GM19463 (cell line): ENCODE measurements around the gene MRPL20.
"Not testable (repeated sequence)": the region's sequence is repeated elsewhere in the genome, so short reads cannot be mapped to it uniquely, and the experiment has no call there.

Source experiments
- ATAC-seq: cut with Tn5 transposase; IDR thresholded peaks from one replicate; pipeline ENCODE4 v1.9.1; 2021; ENCODE audit warnings: mild to moderate bottlenecking, moderate library complexity; ENCODE audit not compliant: unreplicated experiment

The MRPL20 gene

GRCh38 chr1:1390675-1391074 lies 16.4 kb downstream of the MRPL20 start:
- no peak for ATAC-seq

DNA sequence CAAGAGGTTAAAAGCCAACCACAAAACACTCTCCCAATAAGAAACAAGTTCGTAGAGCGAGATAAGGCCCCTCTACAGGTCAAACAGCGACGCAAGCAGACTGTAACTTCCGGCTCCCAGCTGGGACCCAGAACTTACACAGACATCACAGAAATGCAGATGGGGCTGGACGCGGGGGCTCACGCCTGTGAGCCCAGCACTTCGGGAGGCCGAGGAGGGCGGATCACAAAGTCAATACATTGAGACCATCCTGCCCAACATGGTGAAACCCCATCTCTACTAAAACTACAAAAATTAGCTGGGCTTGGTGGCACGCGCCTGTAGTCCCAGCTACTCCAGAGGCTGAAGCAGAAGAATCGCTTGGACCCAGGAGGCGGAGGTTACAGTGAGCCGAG lies 19.0 kb downstream of the MRPL20 start:
- no peak for ATAC-seq

DNA sequence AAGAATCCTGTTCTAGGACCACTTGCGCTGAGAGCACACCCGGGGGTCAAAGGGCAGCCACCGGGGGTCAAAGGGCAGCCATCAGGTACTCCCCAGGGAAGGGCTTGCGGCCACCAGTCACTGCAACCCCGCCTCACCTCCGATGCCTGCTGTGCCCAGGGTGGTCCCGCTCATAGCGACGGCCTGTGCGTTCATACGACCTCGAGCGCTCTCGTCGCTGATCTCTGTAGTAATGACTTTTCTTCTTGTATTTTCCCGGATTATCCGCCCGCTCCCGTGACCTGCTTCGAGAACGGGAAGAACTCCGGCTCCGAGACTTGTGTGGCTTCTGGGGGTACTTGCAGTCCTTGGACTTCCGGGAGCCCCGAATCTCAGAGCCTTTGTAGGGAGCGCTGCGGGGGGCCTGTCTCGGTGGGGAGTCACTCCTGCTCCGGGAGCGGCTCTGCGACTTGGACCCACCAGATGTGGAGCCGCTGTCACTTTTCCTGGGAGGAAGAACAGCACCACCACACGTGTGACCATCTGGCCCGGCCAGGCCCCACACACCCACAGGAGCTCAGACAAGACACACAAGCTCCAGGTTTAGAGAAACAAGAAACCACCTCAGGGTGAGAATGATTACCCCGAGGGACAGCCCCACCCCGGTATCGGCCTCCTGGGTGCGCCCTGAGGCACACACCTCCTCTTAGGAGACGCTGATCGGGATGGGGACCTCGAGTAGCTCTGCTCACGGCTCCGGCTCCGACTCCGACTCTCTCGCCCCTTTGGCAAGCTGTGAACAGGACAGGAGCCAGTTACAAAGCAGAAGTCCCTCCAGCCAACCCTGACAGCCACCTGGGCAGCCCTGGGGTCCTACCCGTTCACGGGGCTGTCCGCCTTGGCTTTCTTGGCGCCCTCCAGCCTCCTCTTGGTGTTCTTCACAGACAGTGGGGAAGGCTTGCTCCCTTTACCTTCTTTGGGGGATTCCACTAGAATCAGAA lies 19.7 kb downstream of the MRPL20 start:
- ATAC-seq = no peak

- no peak for ATAC-seq
Measured at GRCh38 chr1:1385931-1386330, 21.2 kb downstream of the MRPL20 start.

- ATAC-seq = not testable (repeated sequence)
Measured at GRCh38 chr1:1385339-1385738, 21.8 kb downstream of the MRPL20 start.

DNA sequence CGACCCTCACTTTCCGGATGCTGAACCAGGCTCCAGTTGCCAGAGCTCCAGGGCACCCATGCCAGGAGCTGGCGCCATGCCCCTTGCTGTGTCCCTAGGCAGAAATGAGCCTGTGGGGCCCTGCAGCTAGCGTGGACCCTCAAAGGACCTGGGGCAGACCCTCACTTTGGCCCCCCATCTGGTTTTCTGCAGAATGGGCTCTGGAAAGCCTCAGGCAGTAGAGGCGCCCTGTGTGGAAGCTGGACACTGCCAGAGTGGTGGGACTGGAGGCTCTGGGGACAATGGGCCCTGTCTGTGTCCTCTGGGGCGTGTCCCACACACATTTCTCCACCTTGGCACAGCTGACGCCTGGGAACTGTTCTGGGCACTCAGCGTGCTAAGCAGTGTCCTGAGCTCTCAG lies 25.8 kb downstream of the MRPL20 start:
- ATAC-seq = no peak

DNA sequence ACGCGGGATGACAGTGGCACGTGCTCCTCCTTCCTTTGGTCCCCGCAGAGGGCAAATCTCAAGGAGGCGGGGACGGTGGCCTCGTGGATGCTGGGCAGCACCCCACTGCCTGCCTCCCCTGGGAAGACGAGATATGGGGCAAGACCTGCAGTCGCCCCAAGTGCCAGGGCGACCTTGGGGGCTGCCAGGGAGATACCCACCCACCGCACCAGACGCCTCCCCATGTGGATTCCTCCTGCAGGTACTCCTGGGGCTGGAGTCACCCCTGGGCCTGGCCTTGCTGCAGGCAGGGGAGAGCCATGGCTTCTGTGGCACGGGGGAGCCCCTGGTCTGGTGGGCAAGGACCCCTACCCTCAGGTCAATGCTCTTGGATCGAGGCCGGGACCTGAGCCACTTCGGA lies 26.2 kb downstream of the MRPL20 start:
- no peak for ATAC-seq

DNA sequence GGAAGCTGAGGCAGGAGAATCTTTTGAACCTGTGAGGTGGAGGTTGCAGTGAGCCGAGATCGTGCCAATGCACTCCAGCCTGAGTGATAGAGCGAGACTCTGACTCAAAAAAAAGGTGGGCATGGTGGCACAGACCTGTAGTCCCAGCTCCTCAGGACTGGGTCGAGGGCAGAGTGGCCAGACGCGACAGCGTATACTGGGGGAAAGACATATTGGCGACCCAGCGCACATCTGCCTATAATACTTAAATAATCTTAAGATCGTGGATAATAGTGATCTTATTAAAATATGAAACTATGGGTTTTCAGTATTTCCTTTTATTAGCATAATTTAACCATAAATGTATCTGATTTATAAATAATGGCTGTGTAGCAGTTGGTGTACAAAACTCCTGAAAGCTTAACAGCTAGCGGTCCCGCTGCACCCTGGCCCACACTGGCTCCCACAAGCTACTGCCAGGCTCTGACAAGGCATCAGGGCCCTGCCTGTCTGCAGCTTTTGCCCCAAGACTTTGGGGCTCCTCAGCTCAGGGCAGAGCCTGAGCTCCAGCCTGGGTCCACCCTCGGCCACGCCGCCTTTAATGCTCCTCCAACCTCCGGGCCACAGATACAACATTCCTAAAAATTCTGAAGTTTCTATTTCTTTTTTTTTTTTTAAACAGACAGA lies 29.4 kb downstream of the MRPL20 start:
- ATAC-seq = no peak

DNA sequence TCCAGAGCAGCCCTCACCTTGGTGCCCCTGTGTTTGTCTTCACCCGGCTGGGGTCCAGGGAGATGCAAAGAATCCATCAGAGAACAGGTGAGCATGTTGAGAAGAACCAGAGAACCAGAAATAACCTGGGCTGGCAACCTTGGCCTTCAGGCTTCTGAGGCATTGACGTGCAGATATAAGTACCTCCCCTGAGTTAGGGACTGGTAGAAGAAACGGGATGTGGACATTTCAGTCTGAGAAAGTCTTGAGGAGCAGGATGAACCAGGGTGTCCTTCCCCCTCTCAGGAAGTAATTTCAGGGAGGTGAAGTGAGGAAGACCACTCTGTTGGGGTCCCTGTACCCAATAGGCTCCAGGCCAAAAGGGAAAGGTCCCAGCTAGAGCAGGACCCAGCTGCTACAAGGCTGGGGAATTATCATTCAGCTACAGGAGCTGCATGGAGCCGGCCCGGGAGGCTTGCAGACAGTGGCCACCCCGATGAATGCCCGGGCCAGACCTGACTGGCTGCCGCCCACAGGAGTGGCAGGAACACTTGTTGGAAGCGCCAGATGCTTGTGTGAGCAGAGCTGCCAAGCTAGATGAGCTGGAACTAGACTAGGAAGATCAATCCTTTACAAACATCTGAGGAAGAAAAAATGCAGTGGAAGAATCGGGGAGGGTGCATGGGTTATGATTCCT lies 30.4 kb downstream of the MRPL20 start:
- no peak for ATAC-seq

GRCh38 chr1:1374929-1375662 lies 32.0 kb downstream of the MRPL20 start, which contains the start of gene AURKAIP1:
TSS of gene AURKAIP1 (minus strand) at chr1:1375207. CDS start at chr1:1374756, 451 bp downstream.
- peak; percentile 88 for ATAC-seq

GRCh38 chr1:1374589-1374928 lies 32.5 kb downstream of the MRPL20 start:
- no peak for ATAC-seq

- no peak for ATAC-seq
Measured at GRCh38 chr1:1373815-1374588, 33.1 kb downstream of the MRPL20 start.

DNA sequence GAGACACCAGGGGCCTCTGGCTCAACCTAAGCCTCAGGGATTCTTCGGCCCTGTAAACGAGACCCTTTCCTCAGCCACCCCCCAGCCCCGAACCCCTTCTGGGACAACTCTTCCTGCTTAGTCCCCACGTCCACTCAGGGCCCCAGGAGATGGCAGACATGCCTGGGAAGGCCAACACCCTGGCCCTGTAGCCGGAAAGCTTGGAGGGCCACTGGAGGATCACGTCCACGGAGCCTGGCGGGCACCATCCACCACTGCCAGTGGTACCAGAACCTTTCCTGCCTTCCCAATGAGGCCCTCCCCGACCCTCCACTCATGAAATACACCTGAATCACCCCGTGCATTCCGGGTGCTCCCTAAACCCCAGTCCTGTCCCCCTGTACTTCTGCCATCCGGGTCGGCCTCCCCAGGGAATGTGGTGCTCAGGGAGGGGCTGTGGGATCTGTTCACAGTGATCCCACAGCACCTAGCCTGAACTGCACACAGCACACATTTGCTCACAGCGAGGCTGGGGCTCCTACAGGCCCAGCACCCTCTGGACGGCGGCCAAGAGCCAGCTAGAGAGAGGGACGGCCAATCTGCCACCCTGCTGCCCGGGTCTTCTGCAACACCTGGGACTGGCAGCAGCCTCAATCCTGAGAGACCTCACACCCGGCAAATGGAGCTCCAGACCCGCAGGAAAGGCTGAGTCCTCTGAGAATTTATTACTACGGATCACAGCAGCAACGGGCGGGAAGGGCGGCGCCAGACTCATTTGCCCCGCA lies 33.9 kb downstream of the MRPL20 start:
- no peak for ATAC-seq

DNA sequence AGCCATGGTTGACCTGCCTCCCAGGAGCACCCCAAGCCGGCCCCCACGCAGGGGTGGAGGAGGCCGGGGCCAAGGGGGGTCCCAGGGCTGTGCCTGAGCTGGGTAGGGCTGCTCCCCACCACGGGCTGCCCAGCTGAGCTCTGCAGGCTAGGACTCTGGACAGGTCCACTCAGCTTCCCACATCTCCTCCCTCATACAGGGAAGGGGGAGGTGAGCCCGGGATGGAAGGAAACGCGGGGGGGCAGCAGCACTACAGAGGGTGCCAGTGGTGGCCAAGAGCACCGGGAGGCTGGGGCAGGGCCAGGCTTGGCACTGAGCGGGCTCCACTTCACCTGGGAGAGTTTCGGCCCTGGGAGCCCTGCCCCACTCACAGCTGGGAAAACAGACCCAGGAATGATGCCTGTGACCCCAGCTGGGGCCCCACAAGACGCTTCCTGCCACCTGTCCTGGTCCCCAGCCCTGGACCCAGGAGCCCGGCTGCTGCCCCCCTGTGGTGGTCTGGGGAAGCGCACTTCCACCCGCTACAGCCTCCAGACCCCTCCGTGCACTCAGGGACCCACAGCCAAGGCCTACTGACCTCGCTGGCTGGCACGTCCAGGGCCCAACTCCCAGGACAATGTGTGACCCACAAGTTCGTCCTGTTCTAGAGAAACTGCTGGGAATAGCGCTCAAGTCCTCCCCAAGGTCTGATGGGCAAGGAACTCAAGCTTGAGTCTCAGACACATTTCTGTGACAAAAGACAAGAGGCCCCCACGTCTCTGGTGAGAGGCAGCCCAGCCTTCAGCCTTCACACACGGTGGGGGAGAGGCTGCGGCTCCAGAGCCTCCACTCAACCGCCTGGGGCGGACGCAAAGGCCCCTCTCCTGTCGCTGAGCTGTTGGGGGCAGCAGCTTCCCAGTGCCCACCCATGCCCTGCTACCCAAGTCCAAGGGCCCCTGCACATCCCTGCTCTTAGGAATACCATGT lies 35.1 kb downstream of the MRPL20 start:
- ATAC-seq = no peak

DNA sequence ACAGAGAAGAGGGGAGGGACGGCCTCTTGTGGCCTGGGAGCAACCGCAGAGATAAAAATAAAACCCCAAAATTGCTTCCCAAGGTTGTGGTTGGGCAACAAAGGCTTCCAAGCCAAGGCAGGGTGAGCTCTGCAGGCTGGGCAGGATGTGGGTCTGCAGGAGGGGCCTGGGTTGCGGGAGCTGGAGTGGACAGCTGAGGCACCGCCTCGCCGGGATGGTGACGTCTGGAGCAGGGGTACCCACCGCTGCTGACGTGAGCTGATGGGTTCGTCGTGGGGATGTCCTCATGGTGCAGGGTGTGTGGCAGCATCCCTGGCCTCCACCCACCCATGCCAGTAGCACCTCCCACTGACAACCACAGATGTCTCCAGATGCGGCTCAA lies 35.7 kb downstream of the MRPL20 start:
- ATAC-seq = no peak

DNA sequence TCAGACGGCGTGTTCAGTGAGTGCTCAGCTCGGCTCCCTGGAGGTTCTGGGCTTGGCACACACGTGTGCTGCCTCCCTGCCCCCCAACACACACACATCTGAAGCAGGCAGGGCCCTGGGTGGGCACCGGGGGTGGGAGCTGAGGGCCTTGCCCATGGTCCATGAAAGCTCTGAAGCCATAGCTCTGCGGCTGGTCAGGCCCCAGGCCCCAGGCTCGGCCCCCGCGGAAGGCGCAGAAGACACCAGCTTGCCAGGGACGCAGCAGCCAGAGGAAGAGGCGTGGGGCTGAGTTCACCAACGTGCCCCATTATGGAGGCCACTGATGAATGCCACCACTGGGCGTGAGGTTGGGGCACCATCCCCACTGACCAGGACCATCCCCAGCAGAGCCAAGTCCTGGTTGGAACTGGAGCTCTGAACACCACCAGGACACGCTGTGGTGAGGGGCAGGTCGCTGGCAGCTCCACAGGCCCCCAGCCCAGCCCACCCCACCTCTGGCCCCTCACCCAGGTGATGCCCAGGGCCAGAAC lies 36.3 kb downstream of the MRPL20 start:
- no peak for ATAC-seq

GRCh38 chr1:1370094-1370493 lies 37.0 kb downstream of the MRPL20 start:
- not testable (repeated sequence) for ATAC-seq

DNA sequence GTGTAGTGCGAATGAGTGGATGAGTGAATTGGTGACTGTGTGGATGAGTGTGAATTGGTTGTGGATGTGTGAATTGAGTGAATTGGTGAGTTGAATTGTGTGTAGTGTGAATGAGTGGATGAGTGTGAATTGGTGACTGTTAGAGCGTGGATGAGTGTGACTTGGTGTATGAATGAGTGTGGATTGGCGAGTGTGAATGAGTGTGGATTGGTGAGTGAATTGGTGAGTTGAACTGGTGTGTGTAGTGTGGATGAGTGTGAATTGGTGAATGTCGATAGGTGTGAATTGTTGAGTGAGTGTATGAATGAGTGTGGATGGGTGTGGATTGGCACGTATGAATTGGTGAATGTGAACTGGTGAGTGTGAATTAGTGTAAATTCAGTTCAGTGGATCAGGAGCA lies 39.8 kb downstream of the MRPL20 start:
- ATAC-seq = no peak
